ENCODE measurements around the gene PIP5K1B.

DNA sequence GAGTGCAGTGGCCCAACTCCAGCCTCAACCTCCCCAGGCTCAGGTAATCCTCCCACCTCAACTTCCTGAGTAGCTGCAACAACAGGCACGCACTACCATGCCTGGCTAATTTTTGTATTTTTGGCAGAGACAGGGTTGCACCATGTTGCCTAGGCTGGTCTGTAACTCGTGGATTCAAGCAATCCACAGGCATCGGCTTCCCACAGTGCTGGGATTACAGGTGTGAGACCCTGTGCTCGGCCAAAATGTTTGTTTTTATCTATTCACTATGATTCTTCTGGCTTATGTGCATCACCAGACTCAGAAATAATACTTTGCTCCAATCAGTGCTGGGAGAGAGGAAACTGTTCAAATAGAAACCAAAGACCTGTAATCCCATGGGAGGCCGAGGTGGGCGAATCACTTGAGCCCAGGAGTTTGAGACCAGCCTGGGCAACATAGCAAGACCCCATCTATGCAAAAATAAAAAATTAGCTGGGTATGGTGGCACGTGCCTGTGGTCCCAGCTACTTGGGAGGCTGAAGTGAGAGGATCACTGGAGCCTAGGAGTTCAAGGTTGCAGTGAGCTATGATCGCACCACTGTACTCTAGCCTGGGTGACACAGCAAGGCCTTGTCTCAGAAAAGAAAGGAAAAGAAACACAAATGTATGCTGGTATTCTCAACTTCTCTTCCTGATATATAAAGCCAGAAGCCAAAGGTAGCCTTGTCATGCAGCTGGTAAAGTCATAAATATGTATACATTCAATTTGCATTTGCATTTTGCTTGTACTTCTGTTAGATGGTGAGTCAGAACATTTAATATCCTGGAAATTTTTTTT lies 4.5 kb downstream of the PIP5K1B start:
- TF ChIP-seq, protein P1, sequence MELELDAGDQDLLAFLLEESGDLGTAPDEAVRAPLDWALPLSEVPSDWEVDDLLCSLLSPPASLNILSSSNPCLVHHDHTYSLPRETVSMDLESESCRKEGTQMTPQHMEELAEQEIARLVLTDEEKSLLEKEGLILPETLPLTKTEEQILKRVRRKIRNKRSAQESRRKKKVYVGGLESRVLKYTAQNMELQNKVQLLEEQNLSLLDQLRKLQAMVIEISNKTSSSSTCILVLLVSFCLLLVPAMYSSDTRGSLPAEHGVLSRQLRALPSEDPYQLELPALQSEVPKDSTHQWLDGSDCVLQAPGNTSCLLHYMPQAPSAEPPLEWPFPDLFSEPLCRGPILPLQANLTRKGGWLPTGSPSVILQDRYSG (CRISPR knock-in tag; IDR thresholded peaks at IDR 0.05): no peak
- TF ChIP-seq ZFY (CRISPR knock-in tag; IDR thresholded peaks at IDR 0.05): no peak
- TF ChIP-seq, protein P2, sequence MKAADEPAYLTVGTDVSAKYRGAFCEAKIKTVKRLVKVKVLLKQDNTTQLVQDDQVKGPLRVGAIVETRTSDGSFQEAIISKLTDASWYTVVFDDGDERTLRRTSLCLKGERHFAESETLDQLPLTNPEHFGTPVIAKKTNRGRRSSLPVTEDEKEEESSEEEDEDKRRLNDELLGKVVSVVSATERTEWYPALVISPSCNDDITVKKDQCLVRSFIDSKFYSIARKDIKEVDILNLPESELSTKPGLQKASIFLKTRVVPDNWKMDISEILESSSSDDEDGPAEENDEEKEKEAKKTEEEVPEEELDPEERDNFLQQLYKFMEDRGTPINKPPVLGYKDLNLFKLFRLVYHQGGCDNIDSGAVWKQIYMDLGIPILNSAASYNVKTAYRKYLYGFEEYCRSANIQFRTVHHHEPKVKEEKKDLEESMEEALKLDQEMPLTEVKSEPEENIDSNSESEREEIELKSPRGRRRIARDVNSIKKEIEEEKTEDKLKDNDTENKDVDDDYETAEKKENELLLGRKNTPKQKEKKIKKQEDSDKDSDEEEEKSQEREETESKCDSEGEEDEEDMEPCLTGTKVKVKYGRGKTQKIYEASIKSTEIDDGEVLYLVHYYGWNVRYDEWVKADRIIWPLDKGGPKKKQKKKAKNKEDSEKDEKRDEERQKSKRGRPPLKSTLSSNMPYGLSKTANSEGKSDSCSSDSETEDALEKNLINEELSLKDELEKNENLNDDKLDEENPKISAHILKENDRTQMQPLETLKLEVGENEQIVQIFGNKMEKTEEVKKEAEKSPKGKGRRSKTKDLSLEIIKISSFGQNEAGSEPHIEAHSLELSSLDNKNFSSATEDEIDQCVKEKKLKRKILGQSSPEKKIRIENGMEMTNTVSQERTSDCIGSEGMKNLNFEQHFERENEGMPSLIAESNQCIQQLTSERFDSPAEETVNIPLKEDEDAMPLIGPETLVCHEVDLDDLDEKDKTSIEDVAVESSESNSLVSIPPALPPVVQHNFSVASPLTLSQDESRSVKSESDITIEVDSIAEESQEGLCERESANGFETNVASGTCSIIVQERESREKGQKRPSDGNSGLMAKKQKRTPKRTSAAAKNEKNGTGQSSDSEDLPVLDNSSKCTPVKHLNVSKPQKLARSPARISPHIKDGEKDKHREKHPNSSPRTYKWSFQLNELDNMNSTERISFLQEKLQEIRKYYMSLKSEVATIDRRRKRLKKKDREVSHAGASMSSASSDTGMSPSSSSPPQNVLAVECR (CRISPR knock-in tag; IDR thresholded peaks at IDR 0.05; ENCODE audit: borderline replicate concordance): no peak
- TF ChIP-seq, protein P3, sequence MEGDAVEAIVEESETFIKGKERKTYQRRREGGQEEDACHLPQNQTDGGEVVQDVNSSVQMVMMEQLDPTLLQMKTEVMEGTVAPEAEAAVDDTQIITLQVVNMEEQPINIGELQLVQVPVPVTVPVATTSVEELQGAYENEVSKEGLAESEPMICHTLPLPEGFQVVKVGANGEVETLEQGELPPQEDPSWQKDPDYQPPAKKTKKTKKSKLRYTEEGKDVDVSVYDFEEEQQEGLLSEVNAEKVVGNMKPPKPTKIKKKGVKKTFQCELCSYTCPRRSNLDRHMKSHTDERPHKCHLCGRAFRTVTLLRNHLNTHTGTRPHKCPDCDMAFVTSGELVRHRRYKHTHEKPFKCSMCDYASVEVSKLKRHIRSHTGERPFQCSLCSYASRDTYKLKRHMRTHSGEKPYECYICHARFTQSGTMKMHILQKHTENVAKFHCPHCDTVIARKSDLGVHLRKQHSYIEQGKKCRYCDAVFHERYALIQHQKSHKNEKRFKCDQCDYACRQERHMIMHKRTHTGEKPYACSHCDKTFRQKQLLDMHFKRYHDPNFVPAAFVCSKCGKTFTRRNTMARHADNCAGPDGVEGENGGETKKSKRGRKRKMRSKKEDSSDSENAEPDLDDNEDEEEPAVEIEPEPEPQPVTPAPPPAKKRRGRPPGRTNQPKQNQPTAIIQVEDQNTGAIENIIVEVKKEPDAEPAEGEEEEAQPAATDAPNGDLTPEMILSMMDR (CRISPR knock-in tag; IDR thresholded peaks at IDR 0.05): no peak
- TF ChIP-seq, protein P4, sequence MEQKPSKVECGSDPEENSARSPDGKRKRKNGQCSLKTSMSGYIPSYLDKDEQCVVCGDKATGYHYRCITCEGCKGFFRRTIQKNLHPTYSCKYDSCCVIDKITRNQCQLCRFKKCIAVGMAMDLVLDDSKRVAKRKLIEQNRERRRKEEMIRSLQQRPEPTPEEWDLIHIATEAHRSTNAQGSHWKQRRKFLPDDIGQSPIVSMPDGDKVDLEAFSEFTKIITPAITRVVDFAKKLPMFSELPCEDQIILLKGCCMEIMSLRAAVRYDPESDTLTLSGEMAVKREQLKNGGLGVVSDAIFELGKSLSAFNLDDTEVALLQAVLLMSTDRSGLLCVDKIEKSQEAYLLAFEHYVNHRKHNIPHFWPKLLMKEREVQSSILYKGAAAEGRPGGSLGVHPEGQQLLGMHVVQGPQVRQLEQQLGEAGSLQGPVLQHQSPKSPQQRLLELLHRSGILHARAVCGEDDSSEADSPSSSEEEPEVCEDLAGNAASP (CRISPR knock-in tag; IDR thresholded peaks at IDR 0.05; ENCODE audit: borderline replicate concordance): no peak
- no peak for TF ChIP-seq POLR2AphosphoS5 (IDR thresholded peaks at IDR 0.05; ENCODE audit: low read depth, low read length)
- TF ChIP-seq ZNF205 (CRISPR knock-in tag; IDR thresholded peaks at IDR 0.05): no peak
- no peak for TF ChIP-seq FOXP1 (IDR thresholded peaks at IDR 0.05)
- no peak for TF ChIP-seq FOXP1 (CRISPR knock-in tag; IDR thresholded peaks at IDR 0.05)
- TF ChIP-seq TAF1 (CRISPR knock-in tag; IDR thresholded peaks at IDR 0.05): no peak
- TF ChIP-seq RAD21 (CRISPR knock-in tag; IDR thresholded peaks at IDR 0.05): no peak
- TF ChIP-seq ZNF33B (CRISPR knock-in tag; IDR thresholded peaks at IDR 0.05): no peak
- TF ChIP-seq, protein P5, sequence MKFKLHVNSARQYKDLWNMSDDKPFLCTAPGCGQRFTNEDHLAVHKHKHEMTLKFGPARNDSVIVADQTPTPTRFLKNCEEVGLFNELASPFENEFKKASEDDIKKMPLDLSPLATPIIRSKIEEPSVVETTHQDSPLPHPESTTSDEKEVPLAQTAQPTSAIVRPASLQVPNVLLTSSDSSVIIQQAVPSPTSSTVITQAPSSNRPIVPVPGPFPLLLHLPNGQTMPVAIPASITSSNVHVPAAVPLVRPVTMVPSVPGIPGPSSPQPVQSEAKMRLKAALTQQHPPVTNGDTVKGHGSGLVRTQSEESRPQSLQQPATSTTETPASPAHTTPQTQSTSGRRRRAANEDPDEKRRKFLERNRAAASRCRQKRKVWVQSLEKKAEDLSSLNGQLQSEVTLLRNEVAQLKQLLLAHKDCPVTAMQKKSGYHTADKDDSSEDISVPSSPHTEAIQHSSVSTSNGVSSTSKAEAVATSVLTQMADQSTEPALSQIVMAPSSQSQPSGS (CRISPR knock-in tag; IDR thresholded peaks at IDR 0.05): no peak
- no peak for TF ChIP-seq TEAD2 (CRISPR knock-in tag; IDR thresholded peaks at IDR 0.05)
